Measurements from ENCODE around the gene PPFIA2. TPM values are rescaled to one million over a fixed set of nuclear protein-coding genes. Genes with fewer than 3 reads are reported as not detected.

Gene PPFIA2
- total and polyA plus RNA-seq, 9 of the 15 experiments (the other 6 are each of a cell fraction or from before 2014, with no cell fraction given): not detected

DNA sequence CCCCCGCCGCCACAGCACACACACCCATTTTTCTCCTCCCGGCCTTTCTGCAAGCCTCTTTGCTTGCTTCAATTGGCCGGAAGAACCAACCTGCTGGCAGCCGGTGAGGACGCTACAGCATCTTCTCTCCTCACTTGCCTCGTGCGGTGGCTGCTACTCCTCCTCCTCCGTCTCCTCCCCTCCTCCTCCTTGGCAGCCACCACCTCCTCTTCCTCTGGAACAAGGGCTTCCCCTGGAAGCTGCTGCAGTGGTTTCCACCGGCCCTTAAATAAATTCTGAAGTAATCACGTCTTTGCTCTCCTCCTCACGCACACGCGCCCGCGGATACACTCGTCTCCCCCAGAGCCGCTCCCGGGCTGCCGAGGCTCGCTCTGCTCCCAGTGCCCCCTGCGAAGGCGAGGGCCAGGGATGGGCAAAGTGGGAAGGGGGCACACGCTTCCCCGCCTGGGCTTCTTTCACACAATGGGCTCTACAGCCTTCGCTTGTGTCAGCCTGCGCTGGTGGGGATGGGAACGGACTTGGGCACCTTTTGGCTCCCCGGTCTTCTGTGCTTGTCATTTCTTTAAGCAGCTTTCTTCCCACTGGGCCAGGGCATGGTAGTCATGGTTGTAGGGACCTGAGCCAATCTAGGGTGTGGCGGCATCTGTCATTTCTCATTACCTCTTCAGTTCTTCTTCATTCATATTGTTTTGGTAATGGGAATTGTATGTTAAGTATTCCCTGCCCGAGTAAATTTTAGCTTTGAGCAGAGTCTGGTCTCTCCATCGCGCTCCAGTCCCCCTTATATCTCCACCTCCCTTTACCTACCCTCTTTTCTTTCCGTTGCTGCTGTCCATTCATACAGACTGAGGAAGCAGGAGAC, at the start of gene PPFIA2 (continued):
- no peak for TF ChIP-seq STAT5A (IDR thresholded peaks at IDR 0.05; ENCODE audit: borderline replicate concordance, low read length)
- TF ChIP-seq, protein P1, sequence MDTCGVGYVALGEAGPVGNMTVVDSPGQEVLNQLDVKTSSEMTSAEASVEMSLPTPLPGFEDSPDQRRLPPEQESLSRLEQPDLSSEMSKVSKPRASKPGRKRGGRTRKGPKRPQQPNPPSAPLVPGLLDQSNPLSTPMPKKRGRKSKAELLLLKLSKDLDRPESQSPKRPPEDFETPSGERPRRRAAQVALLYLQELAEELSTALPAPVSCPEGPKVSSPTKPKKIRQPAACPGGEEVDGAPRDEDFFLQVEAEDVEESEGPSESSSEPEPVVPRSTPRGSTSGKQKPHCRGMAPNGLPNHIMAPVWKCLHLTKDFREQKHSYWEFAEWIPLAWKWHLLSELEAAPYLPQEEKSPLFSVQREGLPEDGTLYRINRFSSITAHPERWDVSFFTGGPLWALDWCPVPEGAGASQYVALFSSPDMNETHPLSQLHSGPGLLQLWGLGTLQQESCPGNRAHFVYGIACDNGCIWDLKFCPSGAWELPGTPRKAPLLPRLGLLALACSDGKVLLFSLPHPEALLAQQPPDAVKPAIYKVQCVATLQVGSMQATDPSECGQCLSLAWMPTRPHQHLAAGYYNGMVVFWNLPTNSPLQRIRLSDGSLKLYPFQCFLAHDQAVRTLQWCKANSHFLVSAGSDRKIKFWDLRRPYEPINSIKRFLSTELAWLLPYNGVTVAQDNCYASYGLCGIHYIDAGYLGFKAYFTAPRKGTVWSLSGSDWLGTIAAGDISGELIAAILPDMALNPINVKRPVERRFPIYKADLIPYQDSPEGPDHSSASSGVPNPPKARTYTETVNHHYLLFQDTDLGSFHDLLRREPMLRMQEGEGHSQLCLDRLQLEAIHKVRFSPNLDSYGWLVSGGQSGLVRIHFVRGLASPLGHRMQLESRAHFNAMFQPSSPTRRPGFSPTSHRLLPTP (IDR thresholded peaks at IDR 0.05; ENCODE audit: borderline replicate concordance, extremely low read depth, insufficient read length): no peak
- no peak for TF ChIP-seq POLR2H (tag; IDR thresholded peaks at IDR 0.05; ENCODE audit: low read depth)
- TF ChIP-seq POU5F1 (IDR thresholded peaks at IDR 0.05; ENCODE audit: borderline replicate concordance, low read depth, low read length, partially characterized antibody): no peak
- TF ChIP-seq SMAD2 (IDR thresholded peaks at IDR 0.05; ENCODE audit: low read depth, low read length): no peak
- no peak for TF ChIP-seq SRSF1 (IDR thresholded peaks at IDR 0.05; ENCODE audit: low read depth, low read length)
